Activated CD4-positive, CD25-positive, alpha-beta regulatory T cell treated with anti-CD3 and anti-CD28 coated beads, Interleukin-2, amount 50 U/mL, for 24 hours (primary cell): Measurements from ENCODE around the gene C18orf32.
"Not testable (repeated sequence)": the region's sequence is repeated elsewhere in the genome, so short reads cannot be mapped to it uniquely, and the experiment has no call there.

Experiments
- ATAC-seq, 2 donors: fragments of 150-1000 bp; cut with Tn5 transposase; one replicate each; pipeline ENCODE4 v1.10.0; 2021; ENCODE audit warnings: mild to moderate bottlenecking in 1 of 2, moderate library complexity in 1 of 2

C18orf32 gene

GRCh38 chr18:49467019-49467563 is 19.9 kb downstream of the C18orf32 start:
- ATAC-seq = no peak

- no peak for ATAC-seq
These were observed 22.1 kb downstream of the C18orf32 start for GRCh38 chr18:49464718-49465598.

- ATAC-seq = no peak
These were observed 25.4 kb downstream of the C18orf32 start for GRCh38 chr18:49461602-49461977.

GRCh38 chr18:49460976-49461601 is 25.9 kb downstream of the C18orf32 start:
- peak; percentile 22 to 36 for ATAC-seq

GRCh38 chr18:49459404-49460171 is 27.4 kb downstream of the C18orf32 start:
- ATAC-seq = peak; percentile 27 to 43

- no peak for ATAC-seq
These were observed 29.4 kb downstream of the C18orf32 start for GRCh38 chr18:49457616-49458015.

- ATAC-seq = no peak
These were observed 30.2 kb downstream of the C18orf32 start for GRCh38 chr18:49456794-49457193.

GRCh38 chr18:49452534-49452933 is 34.5 kb downstream of the C18orf32 start:
- ATAC-seq = not testable (repeated sequence)

- ATAC-seq = peak; percentile 51 to 62
These were observed 39.0 kb downstream of the C18orf32 start for GRCh38 chr18:49447810-49448745.

GRCh38 chr18:49446481-49446880 is 40.6 kb downstream of the C18orf32 start:
- ATAC-seq = no peak

GRCh38 chr18:49444581-49444980 is 42.5 kb downstream of the C18orf32 start:
- no peak for ATAC-seq

- ATAC-seq = no peak
These were observed 43.2 kb downstream of the C18orf32 start for GRCh38 chr18:49443837-49444236.

GRCh38 chr18:49441338-49441938 is 45.6 kb downstream of the C18orf32 start:
- no peak for ATAC-seq

- no peak for ATAC-seq
These were observed 51.9 kb downstream of the C18orf32 start for GRCh38 chr18:49435170-49435569.

GRCh38 chr18:49432602-49433001 is 54.4 kb downstream of the C18orf32 start:
- ATAC-seq = no peak

- ATAC-seq = no peak
These were observed 55.7 kb downstream of the C18orf32 start for GRCh38 chr18:49431165-49431962.
